Cardiac fibroblast (primary cell): Measurements from ENCODE around the gene CPA1.

Source experiments
- DNase-seq, 2 donors: peaks; one replicate each; pipeline versions ENCODE4 v3.0.0 to v3.0.0-alpha.2; 2010; ENCODE audit warnings: low read depth in 2 of 2
- H3K4me3 ChIP-seq, 2 donors: replicated peaks in 1 of 2; 1 replicate in 1 of 2; 2 replicates in 1 of 2; pipeline ENCODE4 v1.5.1; 2011; ENCODE audit warnings: low read depth in 2 of 2, low read length in 2 of 2, mild to moderate bottlenecking in 2 of 2, moderate library complexity in 1 of 2
- CTCF ChIP-seq: IDR thresholded peaks from one replicate; pipeline ENCODE4 v1.5.1; 2011; ENCODE audit warnings: low read depth, mild to moderate bottlenecking, low read length, inconsistent platforms

The CPA1 gene

GRCh38 chr7:130395421-130395820 lies 15.1 kb downstream of the CPA1 start:
- DNase-seq, result no peak
- TF ChIP-seq CTCF, result no peak
- no peak overlapping the region for H3K4me3 ChIP-seq

- TF ChIP-seq CTCF, result no peak
- no peak overlapping the region for H3K4me3 ChIP-seq
- no peak for DNase-seq
Observed at GRCh38 chr7:130396109-130396508, 15.8 kb downstream of the CPA1 start.

- no peak overlapping the region for H3K4me3 ChIP-seq
- DNase-seq, result no peak
- no peak for TF ChIP-seq CTCF
Observed at GRCh38 chr7:130397051-130397757, 16.9 kb downstream of the CPA1 start.

- no peak for TF ChIP-seq CTCF
- DNase-seq, result no peak
- H3K4me3 ChIP-seq, result no peak overlapping the region
Observed at GRCh38 chr7:130397758-130398073, 17.4 kb downstream of the CPA1 start.

GRCh38 chr7:130398526-130399090 lies 18.3 kb downstream of the CPA1 start:
- H3K4me3 ChIP-seq, result no peak overlapping the region
- no peak for DNase-seq
- no peak for TF ChIP-seq CTCF

- no peak overlapping the region for H3K4me3 ChIP-seq
- DNase-seq, result peak in 1 of 2 donors; percentile 89
- no peak for TF ChIP-seq CTCF
Observed at GRCh38 chr7:130400120-130400572, 19.9 kb downstream of the CPA1 start.
